GM21825 (cell line): Measurements from ENCODE around the gene NRROS.

ENCODE experiments used
- ATAC-seq: cut with Tn5 transposase; IDR thresholded peaks from one replicate; pipeline ENCODE4 v1.9.1; 2021; ENCODE audit warnings: mild to moderate bottlenecking, moderate library complexity; ENCODE audit not compliant: unreplicated experiment

The NRROS gene

DNA sequence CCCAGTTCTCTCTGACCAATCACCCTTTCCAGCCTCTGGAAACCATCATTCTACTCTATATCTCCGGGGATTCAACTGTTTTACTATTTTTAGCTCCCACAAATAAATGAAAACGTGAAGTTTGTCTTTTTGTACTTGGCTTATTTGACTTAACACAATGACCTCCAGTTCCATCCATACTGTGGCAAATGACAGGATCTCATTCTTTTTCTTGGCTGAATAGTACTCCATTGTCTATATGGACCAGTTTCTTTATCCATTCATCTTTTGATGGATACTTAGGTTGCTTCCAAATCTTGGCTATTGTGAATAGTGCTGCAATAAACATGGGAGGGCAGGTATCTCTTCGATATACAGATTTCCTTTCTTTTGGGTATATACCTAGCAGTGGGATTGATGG lies 34.1 kb downstream of the NRROS start:
- no peak for ATAC-seq

DNA sequence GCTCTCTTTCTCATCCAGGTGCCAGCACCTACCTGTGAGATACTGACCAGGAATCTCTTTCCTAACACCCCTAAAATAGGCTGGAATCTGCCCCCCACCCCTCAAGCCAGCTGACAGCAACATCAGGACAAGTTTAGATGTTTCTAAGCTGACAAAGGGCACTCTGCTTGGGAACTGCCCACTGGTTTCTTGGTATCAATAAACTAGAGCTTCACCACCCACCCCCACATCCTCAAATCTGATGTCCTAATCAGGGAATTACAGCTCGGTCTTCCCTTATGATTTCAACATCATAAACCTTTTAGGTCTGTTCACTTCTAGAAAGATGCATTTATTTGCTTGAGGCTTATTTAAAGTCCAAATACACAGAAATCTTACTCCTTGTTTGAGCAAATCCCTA lies 37.9 kb downstream of the NRROS start:
- ATAC-seq, result no peak

DNA sequence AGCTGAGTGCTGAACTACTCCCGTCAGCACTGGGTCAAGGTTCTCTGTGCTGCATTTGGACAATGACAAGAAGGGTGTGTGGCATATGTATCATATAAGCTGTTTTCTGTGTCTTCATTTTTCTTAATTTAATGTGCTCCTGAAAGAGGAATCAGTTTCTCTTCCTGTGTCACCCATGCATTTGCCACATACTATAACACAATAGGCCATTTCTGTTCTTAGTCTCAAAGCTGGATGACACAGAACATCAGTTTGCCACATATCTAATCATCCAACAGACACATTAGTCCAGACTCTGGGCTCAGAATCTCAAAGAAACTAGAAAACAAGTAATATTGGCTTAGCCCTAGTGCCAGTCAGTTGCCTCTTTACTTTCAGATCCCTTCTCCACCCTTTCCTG lies 38.4 kb downstream of the NRROS start:
- no peak for ATAC-seq

DNA sequence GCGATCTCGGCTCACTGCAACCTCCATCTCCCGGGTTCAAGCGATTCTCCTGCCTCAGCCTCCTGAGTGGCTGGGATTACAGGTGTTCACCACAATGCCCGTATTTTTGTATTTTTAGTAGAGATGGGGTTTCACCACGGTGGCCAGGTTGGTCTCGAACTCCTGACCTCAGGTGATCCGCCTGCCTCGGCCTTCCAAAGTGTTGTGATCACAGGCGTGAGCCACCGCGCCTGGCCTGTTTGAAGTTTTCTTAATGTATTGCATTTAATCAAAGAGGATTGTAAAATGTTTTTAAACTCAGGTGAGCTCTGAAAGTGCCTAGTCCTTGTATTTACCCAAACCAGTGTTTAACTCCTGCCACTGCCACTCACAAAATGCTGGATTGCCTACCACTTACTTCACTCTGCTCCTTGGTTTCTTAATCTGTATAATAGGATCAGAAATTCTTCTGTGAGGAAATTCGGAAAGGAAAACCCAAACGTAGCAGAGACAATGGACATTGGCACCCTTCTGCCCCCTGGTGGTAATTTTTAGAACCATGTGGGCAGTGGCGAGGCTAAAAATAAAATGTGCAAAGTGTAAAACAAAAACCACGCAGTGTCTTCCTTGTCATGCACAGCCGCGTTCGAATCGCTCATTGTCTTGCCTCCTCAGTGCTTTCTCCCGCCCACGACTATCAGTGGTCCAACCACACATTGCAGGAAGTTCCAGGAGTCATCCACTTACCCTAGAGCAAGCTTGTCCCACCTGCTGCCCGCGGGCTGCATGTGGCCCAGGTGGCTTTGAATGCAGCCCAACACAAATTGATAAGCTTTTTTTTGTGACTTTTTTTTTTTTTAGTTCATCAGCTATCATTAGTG lies 45.3 kb downstream of the NRROS start:
- ATAC-seq, result peak; percentile 90

DNA sequence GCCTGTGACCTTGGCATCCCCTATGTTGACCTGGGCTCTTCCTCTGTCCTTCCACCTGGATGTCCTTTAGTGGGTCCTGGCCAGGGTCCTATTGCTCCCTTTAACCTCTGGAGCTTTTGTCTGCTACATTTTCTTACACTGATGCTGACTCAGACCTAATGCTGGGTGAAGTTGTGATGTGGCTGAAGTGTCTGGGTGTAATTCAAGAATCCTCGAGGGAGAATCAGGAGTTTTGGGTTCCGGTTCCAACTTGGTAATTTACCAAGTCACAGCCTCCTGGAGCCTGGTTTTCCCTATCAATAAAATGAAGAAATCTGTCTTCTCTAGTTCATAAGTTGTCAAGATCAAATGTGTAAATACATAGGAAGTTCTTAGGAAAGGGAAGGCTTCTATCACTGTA lies 46.9 kb downstream of the NRROS start:
- no peak for ATAC-seq

DNA sequence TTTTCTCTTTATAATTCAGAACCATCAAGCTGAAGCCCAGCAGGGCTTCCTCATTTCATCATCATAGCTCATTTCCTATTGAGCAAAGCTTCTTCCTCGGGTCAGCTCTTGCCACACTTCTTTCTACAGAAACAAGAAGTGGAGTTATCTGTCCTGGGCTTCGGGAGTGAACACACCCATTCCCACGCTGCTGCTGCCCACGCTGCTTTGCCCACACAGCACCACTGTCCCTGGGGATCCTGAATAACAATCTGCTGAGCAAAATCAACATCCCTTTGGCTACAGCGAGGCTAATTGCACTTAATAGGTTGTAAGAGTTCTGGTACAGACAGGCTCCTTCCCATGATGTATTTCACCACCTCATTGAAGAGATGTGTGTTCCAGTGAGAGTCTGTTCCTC lies 48.9 kb downstream of the NRROS start:
- no peak for ATAC-seq

DNA sequence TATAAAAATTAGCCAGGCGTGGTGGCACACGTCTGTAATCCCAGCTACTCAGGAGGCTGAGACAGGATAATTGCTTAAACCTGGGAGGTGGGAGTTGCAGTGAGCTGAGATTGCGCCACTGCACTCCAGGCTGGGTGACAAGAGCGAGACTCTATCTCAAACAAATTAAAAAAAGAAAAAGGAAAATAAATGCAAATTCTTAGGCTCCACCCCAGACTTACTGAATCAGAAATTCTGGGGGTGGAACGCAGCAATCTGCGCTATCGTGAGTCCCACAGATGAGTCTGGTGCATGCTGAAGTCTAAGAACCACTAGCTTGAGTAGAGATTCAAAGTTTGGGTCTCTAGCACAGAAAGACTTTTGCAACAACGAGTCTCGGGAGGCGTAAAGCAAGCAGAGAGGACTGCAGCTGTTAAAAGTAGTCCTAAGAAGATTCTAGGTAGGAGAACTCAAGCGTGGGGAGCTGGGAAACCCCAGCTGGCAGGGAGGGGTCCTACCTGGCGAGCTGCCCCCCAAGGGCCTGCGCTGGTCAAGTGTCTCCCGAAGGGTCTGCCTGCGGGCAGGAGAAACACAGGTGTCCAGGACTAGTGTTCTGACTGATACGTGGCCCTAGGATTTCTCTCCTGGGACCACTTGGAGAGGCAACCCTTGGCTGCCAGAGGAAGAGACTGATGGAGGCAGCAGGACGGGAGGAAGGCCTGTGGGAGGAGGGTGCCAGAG lies 50.6 kb downstream of the NRROS start:
- no peak for ATAC-seq

DNA sequence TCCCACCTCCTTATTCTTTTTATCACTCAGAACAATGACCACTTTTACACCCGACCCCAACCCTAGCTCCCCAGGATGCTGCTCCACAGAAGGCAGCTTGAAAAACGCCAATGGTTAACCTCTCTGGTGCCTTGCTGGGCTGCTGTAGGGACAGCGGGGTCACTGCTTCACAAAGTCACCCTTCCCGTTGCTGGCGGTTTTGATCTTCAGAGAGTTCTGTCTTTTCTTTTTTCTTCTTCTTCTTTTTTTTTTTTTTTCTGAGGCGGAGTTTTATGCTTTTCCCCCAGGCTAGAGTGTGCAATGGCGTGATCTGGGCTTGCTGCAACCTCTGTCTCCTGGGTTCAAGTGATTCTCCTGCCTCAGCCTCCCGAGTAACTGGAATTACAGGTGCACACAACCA lies 51.9 kb downstream of the NRROS start:
- ATAC-seq, result no peak

DNA sequence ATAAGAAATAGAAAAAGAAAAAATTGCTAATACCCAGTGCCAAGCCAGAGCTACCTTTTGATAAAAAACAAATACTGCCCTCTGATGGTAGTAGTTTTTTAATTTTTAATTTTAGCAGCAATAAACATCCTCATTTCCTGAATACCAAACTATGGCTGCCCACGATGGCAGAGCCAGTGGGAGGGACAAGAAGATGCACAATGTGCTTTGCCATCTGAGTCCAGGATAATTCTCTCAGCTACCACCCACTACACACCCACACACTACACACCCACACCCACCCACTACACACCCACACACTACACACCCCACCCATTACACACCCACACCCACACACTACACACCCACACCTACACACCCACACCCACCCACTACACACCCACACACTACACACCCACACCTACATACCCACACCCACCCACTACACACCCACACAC lies 54.7 kb downstream of the NRROS start:
- ATAC-seq, result no peak

DNA sequence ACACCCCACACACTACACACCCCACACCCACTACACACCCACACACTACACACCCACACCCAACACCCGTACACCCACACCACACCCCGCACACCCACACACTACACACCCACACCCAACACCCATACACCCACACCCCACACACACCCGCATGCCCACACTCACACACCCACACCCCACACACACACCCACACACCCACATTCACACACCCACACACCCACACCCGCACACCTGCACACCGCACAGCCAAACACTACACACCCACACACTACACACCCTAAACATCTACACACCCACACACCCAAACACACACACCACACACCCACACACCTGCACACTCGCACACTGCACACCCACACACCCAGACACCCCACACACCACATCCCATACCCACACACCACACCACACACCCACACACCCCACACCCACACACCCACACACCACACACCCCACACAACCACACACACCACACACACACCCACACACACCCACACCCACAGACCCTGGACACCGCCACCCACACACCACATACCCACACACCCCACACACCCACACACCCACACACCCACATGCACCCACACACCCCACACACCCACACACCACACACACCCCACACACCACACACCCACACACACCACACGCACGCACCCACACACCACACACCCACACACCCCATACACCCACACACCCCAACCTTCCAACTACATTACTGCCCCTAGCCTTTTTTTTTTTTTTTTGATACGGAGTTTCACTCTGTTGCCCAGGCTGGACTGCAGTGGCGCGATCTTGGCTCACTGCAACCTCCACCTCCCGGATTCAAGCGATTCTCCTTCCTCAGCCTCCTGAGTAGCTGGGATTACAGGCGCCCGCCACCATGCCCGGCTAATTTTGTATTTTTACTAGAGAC lies 55.7 kb downstream of the NRROS start:
- ATAC-seq, result no peak

DNA sequence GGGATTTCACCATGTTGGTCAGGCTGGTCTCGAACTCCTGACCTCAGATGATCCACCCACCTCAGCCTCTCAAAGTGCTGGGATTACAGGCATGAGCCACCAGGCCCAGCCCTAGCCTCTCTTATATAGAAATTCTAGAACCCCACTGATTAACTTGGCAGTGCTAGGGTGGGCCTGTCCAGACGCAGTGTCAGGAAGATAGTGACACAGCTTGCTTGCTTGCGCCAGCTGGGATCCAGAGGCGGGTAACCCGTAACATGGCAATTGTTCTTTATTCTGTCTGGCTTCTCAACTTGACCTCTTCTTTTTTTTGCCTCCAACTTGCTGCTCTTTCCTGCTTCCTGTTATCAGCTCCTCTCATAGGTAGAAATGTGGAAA lies 56.3 kb downstream of the NRROS start:
- no peak for ATAC-seq

DNA sequence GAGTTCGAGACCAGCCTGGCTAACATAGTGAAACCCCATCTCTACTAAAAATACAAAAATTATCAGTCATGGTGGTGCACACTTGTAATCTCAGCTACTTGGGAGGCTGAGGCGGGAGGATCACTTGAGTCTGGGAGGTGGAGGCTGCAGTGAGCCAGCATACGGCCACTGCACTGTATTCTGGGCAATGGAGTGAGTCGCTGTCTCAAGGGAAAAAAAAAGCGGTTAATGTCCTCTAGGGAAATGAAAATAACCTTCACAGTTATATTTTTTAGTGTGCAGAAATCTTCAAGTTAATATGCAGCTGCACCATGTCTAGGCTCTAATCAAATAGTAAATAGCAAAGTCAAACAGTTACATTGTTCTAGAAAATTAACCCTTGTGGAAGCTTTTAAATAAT lies 57.8 kb downstream of the NRROS start:
- ATAC-seq, result no peak

DNA sequence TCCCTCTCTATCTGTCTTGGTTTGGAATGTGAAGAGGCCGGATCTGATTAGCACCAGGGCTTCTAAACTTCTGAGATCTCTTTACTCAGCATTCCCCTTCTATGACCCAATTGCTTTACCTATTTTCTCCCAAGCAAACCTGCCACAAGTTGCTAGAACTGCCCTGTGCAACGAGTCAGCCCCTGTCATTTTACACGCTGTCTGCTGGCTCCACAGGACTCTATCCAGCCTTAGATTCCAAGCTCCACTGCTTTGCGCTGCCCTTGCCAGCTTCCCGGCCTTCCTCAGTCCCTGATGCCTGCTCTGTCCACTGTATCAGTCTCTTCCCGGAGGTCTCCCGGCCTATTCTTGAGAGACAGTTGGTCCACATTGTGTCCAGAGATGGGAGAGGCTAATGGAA lies 60.3 kb downstream of the NRROS start:
- no peak for ATAC-seq

DNA sequence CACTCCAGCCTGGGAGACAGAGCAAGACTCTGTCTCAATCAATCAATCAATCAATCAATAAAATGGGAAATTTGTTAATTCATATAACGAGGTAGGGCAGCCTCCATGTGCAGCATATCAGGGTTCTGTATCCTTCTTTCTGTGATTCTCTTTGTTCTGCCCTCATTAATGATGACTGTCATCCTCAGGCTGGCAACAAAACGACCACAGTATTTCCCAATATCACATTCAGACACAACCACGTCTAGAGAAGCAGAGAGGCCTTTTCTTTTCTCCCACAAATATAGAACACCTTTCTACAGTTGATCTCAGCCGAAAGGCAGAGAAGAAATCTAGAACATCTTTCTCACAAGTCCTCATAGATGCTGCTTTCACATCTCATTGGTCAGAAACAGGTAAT lies 61.3 kb downstream of the NRROS start:
- no peak for ATAC-seq

DNA sequence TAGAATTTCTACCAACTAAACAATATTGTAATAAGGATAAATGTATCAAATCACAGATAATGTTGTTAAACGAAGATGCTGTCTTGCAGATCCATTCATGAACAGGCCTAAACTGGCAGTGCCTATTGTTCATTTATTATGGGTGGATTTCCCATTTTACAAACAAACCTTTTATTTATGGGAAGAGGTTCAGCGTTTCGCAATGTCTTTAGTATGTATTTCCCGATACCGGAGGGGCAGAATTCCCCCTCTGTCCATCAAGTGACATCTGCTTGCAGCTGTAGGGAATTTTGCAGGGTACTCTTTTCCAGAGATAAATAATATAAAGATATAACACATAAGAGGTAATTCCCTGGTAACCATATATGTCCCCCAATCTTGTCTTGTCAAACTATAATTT lies 66.8 kb downstream of the NRROS start:
- ATAC-seq, result no peak

DNA sequence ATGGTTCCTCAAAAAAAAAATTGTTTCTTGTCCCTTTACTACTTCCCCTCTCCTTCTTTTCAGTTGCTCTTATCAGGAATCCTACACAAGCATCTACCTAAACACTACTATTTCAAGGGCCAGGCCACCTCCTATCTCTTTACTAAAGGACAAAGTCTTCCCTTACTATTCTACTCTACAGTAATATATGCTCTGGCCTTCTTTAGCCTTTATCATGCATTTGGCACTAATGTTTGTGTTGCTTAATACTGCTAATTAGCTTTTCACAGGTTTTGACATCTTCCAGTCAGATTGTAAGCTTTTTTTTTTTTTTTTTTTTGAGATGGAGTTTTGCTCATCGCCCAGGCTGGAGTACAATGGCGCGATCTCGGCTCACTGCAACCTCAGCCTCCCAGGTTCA lies 67.2 kb downstream of the NRROS start:
- ATAC-seq, result no peak

DNA sequence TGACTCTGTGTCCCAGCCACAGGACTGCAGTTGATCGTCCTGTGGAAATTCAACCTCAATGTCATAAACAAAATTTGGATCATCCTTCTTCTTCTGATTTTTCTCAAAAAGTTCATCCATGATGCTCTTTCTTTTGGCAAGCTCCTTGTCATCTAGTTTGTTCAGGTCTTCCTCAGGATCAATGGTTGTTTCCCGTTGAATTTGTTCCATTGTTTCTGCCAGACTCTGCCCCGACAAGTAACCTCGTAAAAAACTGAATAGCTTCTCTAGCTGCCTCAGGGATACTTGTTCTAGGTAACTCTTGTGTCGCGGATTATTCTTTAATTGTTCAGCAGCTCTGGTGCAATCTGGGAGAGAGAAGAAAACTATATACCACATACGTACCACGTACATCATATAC lies 68.1 kb downstream of the NRROS start:
- no peak for ATAC-seq

DNA sequence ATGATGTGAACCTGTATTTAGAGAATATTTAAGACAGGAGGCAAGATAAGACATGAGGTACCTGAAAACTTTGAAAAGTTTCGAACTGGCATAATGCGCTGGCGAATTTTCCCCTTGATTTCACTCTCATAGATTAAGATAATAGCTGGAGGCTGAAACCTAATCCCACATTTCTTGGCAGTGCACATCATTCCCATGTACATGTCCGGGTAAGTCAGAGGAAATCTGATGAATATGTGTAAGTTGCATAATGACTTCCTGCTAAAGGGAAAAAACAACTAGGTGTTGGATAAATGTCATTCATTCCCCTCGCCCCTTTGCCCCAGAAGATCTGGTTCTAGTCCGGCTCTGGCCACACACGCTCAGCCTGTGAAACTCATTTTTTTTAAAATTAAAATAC lies 69.0 kb downstream of the NRROS start:
- ATAC-seq, result no peak
